ENCODE measurements around the gene HS3ST1.

HS3ST1 gene

GRCh38 chr4:11428231-11428898 is at the start of gene HS3ST1:
TSS of gene HS3ST1 (minus strand) at chr4:11428894. CDS start at chr4:11400005, 28,889 bp downstream.
- DNase-seq (ENCODE audit: low spot score) = no peak

- no peak for DNase-seq (ENCODE audit: low spot score)
Observed at GRCh38 chr4:11475871-11476270, 47.2 kb upstream of the HS3ST1 start.

- DNase-seq (ENCODE audit: low spot score) = no peak
Observed at GRCh38 chr4:11474146-11474545, 45.5 kb upstream of the HS3ST1 start.

- no peak for DNase-seq (ENCODE audit: low spot score)
Observed at GRCh38 chr4:11472535-11472934, 43.8 kb upstream of the HS3ST1 start.

GRCh38 chr4:11471618-11472017 is 42.9 kb upstream of the HS3ST1 start:
- DNase-seq (ENCODE audit: low spot score) = no peak

- no peak for DNase-seq (ENCODE audit: low spot score)
Observed at GRCh38 chr4:11471046-11471441, 42.4 kb upstream of the HS3ST1 start.

- no peak for DNase-seq (ENCODE audit: low spot score)
Observed at GRCh38 chr4:11470438-11471045, 41.8 kb upstream of the HS3ST1 start.

GRCh38 chr4:11469650-11470437 is 41.1 kb upstream of the HS3ST1 start:
- no peak for DNase-seq (ENCODE audit: low spot score)

- no peak for DNase-seq (ENCODE audit: low spot score)
Observed at GRCh38 chr4:11468901-11469300, 40.2 kb upstream of the HS3ST1 start.

GRCh38 chr4:11467931-11468330 is 39.2 kb upstream of the HS3ST1 start:
- DNase-seq (ENCODE audit: low spot score) = no peak

- DNase-seq (ENCODE audit: low spot score) = no peak
Observed at GRCh38 chr4:11463707-11464106, 35.0 kb upstream of the HS3ST1 start.

GRCh38 chr4:11456401-11456800 is 27.7 kb upstream of the HS3ST1 start:
- no peak for DNase-seq (ENCODE audit: low spot score)

GRCh38 chr4:11455201-11455835 is 26.6 kb upstream of the HS3ST1 start:
- no peak for DNase-seq (ENCODE audit: low spot score)

GRCh38 chr4:11451716-11452115 is 23.0 kb upstream of the HS3ST1 start:
- no peak for DNase-seq (ENCODE audit: low spot score)

GRCh38 chr4:11446155-11446811 is 17.6 kb upstream of the HS3ST1 start:
- no peak for DNase-seq (ENCODE audit: low spot score)

GRCh38 chr4:11441194-11441556 is 12.5 kb upstream of the HS3ST1 start:
- no peak for DNase-seq (ENCODE audit: low spot score)

- DNase-seq (ENCODE audit: low spot score) = no peak
Observed at GRCh38 chr4:11440481-11441193, 11.9 kb upstream of the HS3ST1 start.

- DNase-seq (ENCODE audit: low spot score) = no peak
Observed at GRCh38 chr4:11439836-11440235, 11.1 kb upstream of the HS3ST1 start.

GRCh38 chr4:11438647-11439046 is 10.0 kb upstream of the HS3ST1 start:
- no peak for DNase-seq (ENCODE audit: low spot score)

- no peak for DNase-seq (ENCODE audit: low spot score)
Observed at GRCh38 chr4:11436673-11437072, 8.0 kb upstream of the HS3ST1 start.

GRCh38 chr4:11436084-11436483 is 7.4 kb upstream of the HS3ST1 start:
- DNase-seq (ENCODE audit: low spot score) = no peak

GRCh38 chr4:11435557-11435956 is 6.9 kb upstream of the HS3ST1 start:
- DNase-seq (ENCODE audit: low spot score) = no peak

Measured in left forelimb (tissue), 1 donor.